Osteocyte (in vitro differentiated cells): ENCODE data around the gene RTL10. TPM values are rescaled to one million over a fixed set of nuclear protein-coding genes. Genes with fewer than 3 reads are reported as not detected.

Experiments
- DNase-seq: peaks from one replicate; pipeline ENCODE4 v3.0.0; 2021; ENCODE audit warnings: mixed read lengths; ENCODE audit not compliant: unreplicated experiment; ENCODE audit errors: extremely low spot score
- H3K27ac Mint-ChIP-seq: one replicate; pipeline ENCODE4 v1.8.0; 2021; ENCODE audit warnings: mild to moderate bottlenecking, mixed read lengths; ENCODE audit not compliant: unreplicated experiment
- H3K27me3 Mint-ChIP-seq: one replicate; pipeline ENCODE4 v1.8.0; 2021; ENCODE audit warnings: mixed read lengths; ENCODE audit not compliant: unreplicated experiment
- H3K36me3 Mint-ChIP-seq: one replicate; pipeline ENCODE4 v1.8.0; 2021; ENCODE audit warnings: mixed read lengths; ENCODE audit not compliant: unreplicated experiment
- H3K4me1 Mint-ChIP-seq: one replicate; pipeline ENCODE4 v1.8.0; 2021; ENCODE audit warnings: mixed read lengths; ENCODE audit not compliant: unreplicated experiment
- H3K4me3 Mint-ChIP-seq: one replicate; pipeline ENCODE4 v1.8.0; 2021; ENCODE audit warnings: mild to moderate bottlenecking, moderate library complexity, mixed read lengths; ENCODE audit not compliant: unreplicated experiment
- H3K9me3 Mint-ChIP-seq: one replicate; pipeline ENCODE4 v1.8.0; 2021; ENCODE audit warnings: mixed read lengths; ENCODE audit not compliant: unreplicated experiment
- CTCF ChIP-seq: fragments of 200-600 bp; sonication (generic); IDR thresholded peaks from 2 replicates; pipeline ENCODE4 v1.5.0; 2021; ENCODE audit warnings: antibody characterized with exemption, mild to moderate bottlenecking, moderate library complexity
- total RNA-seq: library from RNA; stranded (reverse); gene quantifications from 2 replicates; pipeline ENCODE4 v1.2.1, GENCODE V29; 2021

RTL10 gene
- total RNA-seq, 1 donor from 2014 or later: 30.4 TPM

- TF ChIP-seq CTCF: no peak
- Mint-ChIP-seq H3K4me1 (peaks cover 40% of the 10 kb centered on the region), H3K27ac (peak overlapping the region; percentile 95), H3K36me3 (no peaks in the 10 kb centered on the region), H3K9me3 (no peaks in the 10 kb centered on the region), H3K4me3 (no peak overlapping the region), H3K27me3 (no peaks in the 10 kb centered on the region)
- no peak for DNase-seq
Observed at GRCh38 chr22:19891317-19892256, 36.9 kb upstream of the RTL10 start.

DNA sequence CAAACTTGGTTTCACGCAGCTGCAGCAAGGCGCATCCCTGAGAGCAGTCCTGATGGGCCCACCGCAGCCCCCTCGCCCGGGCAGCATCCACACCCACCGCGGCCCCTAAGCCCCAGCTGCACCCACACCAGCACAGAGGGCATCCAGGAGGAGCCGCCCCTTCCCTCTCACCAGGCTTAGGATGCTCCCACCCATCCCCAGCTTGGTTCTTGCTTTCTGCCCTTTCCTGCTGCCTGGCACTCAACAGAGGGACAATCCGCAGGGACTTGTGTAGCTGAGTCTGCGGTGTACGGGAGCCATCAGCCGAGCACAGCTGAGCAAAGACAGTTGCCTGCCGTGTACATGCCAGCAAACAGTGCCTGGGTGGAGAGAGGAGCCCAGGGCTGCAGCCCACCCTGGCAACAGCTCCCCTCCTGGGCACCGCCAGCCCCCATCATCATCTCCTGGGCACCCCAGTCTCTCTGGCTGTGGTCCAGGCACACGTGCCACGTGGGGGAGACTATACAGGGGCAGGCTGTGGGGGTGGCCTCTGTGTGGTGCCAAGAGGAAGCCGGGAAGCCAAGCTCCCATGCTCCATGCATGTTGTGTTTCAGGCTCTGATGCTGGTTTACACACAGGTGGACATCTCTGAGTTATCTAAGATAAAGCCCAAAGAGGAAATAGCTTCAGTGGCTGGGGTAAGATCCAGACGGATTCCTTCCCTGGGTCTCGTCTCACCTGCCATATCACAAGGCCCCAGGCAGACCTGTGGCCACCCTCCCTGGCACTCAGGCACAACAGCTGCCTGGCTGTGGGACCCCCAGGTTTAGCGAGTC lies 36.0 kb upstream of the RTL10 start:
- Mint-ChIP-seq H3K27ac (no peak overlapping the region), H3K27me3 (no peaks in the 10 kb centered on the region), H3K9me3 (no peaks in the 10 kb centered on the region), H3K4me3 (no peak overlapping the region), H3K4me1 (peaks cover 45% of the 10 kb centered on the region), H3K36me3 (no peaks in the 10 kb centered on the region)
- no peak for TF ChIP-seq CTCF
- DNase-seq: no peak

DNA sequence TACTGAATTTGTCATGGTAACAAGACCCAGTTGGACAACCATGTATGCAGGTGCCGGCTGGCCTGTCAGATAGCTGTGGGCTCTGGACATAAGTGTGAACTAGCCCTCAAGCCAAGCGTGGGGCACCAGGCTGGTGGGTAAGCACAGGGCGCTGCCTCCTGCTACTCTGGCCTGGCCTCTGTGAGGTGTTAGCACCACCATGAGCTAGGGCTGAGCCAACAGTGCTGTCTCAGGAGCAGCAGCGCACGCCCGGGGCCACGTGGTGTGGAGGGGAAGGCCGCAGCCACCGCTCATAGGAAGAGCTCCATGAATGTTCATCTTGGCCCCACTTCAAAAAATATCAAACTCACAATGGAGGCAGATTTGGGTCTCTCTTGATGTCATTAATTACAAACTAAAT lies 35.3 kb upstream of the RTL10 start:
- Mint-ChIP-seq H3K27ac (no peak overlapping the region), H3K27me3 (no peaks in the 10 kb centered on the region), H3K4me1 (peaks cover 48% of the 10 kb centered on the region), H3K9me3 (no peaks in the 10 kb centered on the region), H3K36me3 (no peaks in the 10 kb centered on the region), H3K4me3 (no peak overlapping the region)
- no peak for DNase-seq
- TF ChIP-seq CTCF: no peak

GRCh38 chr22:19888131-19888746 lies 33.6 kb upstream of the RTL10 start:
- Mint-ChIP-seq H3K36me3 (no peaks in the 10 kb centered on the region), H3K4me3 (no peak overlapping the region), H3K4me1 (peaks cover 39% of the 10 kb centered on the region), H3K27me3 (no peaks in the 10 kb centered on the region), H3K27ac (no peak overlapping the region), H3K9me3 (no peaks in the 10 kb centered on the region)
- no peak for DNase-seq
- no peak for TF ChIP-seq CTCF
